H1 (cell line): Measurements from ENCODE around the gene CCDC12. TPM values are rescaled to one million over a fixed set of nuclear protein-coding genes. Genes with fewer than 3 reads are reported as not detected.
A peak's percentile ranks its signal among the peaks of the same experiment; 100 is the strongest.

Experiments
- CTCF ChIA-PET: fragments of 300-600 bp; sonication (Branson Sonifier 250); formaldehyde crosslinking; loops from one replicate; lab custom pipeline; 2021; ENCODE audit not compliant: partially characterized antibody; lab: Charles Lee
- POLR2A ChIA-PET: fragments of 300-600 bp; sonication (Branson Sonifier 250); formaldehyde crosslinking; loops from one replicate; lab custom pipeline; 2021; ENCODE audit warnings: inconsistent platforms; ENCODE audit not compliant: partially characterized antibody; lab: Charles Lee
- DNase-seq, 2 experiments: peaks; one replicate each; pipeline versions ENCODE4 v3.0.0 to v3.0.0-alpha.2; 2010 to 2022; ENCODE audit warnings: low spot score in 2 of 2, low read depth in 1 of 2, mixed read lengths in 1 of 2
- FAIRE-seq: peaks from 2 replicates; lab custom pipeline; 2011; peaks lifted over from hg19 to GRCh38; lab: Jason Lieb, UNC
- H2AFZ ChIP-seq: 2 replicates; pipeline ENCODE4 v1.8.1; 2012; ENCODE audit warnings: low read length, inconsistent platforms
- H2AK5ac ChIP-seq: 2 replicates; pipeline ENCODE4 v1.6.1; 2013; ENCODE audit warnings: low read depth, low read length
- H2BK120ac ChIP-seq: replicated peaks from 2 replicates; pipeline ENCODE3; 2013; ENCODE audit warnings: low read depth, low read length, inconsistent platforms
- H2BK12ac ChIP-seq: 2 replicates; pipeline ENCODE4 v1.6.1; 2013; ENCODE audit warnings: low read depth, low read length
- H2BK15ac ChIP-seq: 2 replicates; pipeline ENCODE4 v1.6.1; 2013; ENCODE audit warnings: low read length
- H2BK20ac ChIP-seq: 2 replicates; pipeline ENCODE4 v1.6.1; 2013; ENCODE audit warnings: low read length
- H2BK5ac ChIP-seq: 2 replicates; pipeline ENCODE4 v1.6.1; 2013; ENCODE audit warnings: low read depth, low read length
- H3K14ac ChIP-seq: 2 replicates; pipeline ENCODE4 v1.6.1; 2013; ENCODE audit warnings: inconsistent platforms; ENCODE audit not compliant: insufficient read length
- H3K18ac ChIP-seq: 2 replicates; pipeline ENCODE4 v1.6.1; 2013; ENCODE audit warnings: low read length; ENCODE audit errors: extremely low read depth
- H3K23ac ChIP-seq: 2 replicates; pipeline ENCODE4 v1.6.1; 2013; ENCODE audit warnings: inconsistent platforms; ENCODE audit not compliant: insufficient read length
- H3K23me2 ChIP-seq: 2 replicates; pipeline ENCODE4 v1.6.1; 2013; ENCODE audit warnings: low read depth, low read length
- H3K27ac ChIP-seq: 2 replicates; pipeline ENCODE4 v1.6.1; 2011; ENCODE audit warnings: low read depth, low read length, inconsistent platforms
- H3K27me3 ChIP-seq, 4 experiments: replicated peaks in 1 of 4; 1 replicate in 1 of 4; 2 replicates in 3 of 4; pipeline versions ENCODE4 v1.6.1 to v1.8.1; 2011 to 2013; ENCODE audit warnings: low read length in 3 of 4, mild to moderate bottlenecking in 3 of 4, inconsistent platforms in 2 of 4, mixed read lengths in 2 of 4, moderate library complexity in 1 of 4; ENCODE audit not compliant: control insufficient read depth in 3 of 4, insufficient read depth in 3 of 4; ENCODE audit errors: extremely low read depth in 1 of 4
- H3K36me3 ChIP-seq, 4 experiments: 2 replicates each; pipeline versions ENCODE4 v1.6.1 to v1.8.1; 2011 to 2013; ENCODE audit warnings: mild to moderate bottlenecking in 4 of 4, low read length in 3 of 4, moderate library complexity in 2 of 4, control low read depth in 1 of 4, inconsistent platforms in 1 of 4; ENCODE audit not compliant: insufficient read depth in 4 of 4, control insufficient read depth in 2 of 4
- H3K4ac ChIP-seq: replicated peaks from 2 replicates; pipeline ENCODE3; 2013; ENCODE audit warnings: low read length, low read depth, mixed read lengths, inconsistent platforms; ENCODE audit not compliant: insufficient read length
- H3K4me1 ChIP-seq, 4 experiments: replicated peaks in 1 of 4; 1 replicate in 1 of 4; 2 replicates in 3 of 4; pipeline versions ENCODE4 v1.6.1 to v1.8.1; 2011 to 2013; ENCODE audit warnings: low read length in 3 of 4, inconsistent platforms in 2 of 4, mixed read lengths in 1 of 4; ENCODE audit not compliant: insufficient read depth in 4 of 4, control insufficient read depth in 3 of 4
- H3K4me2 ChIP-seq, 2 experiments: 2 replicates each; pipeline versions ENCODE4 v1.6.1 to v1.8.1; 2011 to 2013; ENCODE audit warnings: low read depth in 2 of 2, low read length in 2 of 2, control low read depth in 1 of 2, inconsistent platforms in 1 of 2, mild to moderate bottlenecking in 1 of 2; ENCODE audit not compliant: insufficient read depth in 1 of 2
- H3K4me3 ChIP-seq, 4 experiments: fragments of 200-600, 300-600 bp in 1 of 4; sonication (generic), shearing (Covaris generic), sonication (Bioruptor Twin) in 1 of 4; 2 replicates each; pipeline versions ENCODE4 v1.5.1 to v1.8.1; 2011 to 2016; ENCODE audit warnings: low read length in 4 of 4, low read depth in 3 of 4, control low read depth in 2 of 4, inconsistent platforms in 2 of 4, mild to moderate bottlenecking in 2 of 4, mixed read lengths in 1 of 4, moderate library complexity in 1 of 4; ENCODE audit not compliant: insufficient read depth in 2 of 4; ENCODE audit errors: extremely low read depth in 1 of 4
- H3K56ac ChIP-seq: replicated peaks from 2 replicates; pipeline ENCODE3; 2013; ENCODE audit warnings: low read depth, mild to moderate bottlenecking, mixed read lengths, low read length, inconsistent platforms; ENCODE audit not compliant: insufficient read length
- H3K79me1 ChIP-seq: 2 replicates; pipeline ENCODE4 v1.6.1; 2013; ENCODE audit warnings: low read depth, low read length, control low read depth
- H3K79me2 ChIP-seq, 2 experiments: 2 replicates each; pipeline versions ENCODE4 v1.6.1 to v1.8.1; 2012 to 2013; ENCODE audit warnings: low read length in 2 of 2, mild to moderate bottlenecking in 2 of 2, inconsistent platforms in 1 of 2; ENCODE audit not compliant: insufficient read depth in 2 of 2, control insufficient read depth in 1 of 2
- H3K9ac ChIP-seq, 4 experiments: replicated peaks in 1 of 4; 1 replicate in 1 of 4; 2 replicates in 3 of 4; pipeline versions ENCODE4 v1.6.1 to v1.8.1; 2011 to 2013; ENCODE audit warnings: low read depth in 3 of 4, low read length in 3 of 4, control low read depth in 2 of 4, mild to moderate bottlenecking in 2 of 4, moderate library complexity in 2 of 4, inconsistent platforms in 1 of 4; ENCODE audit errors: extremely low read depth in 1 of 4
- H3K9me3 ChIP-seq, 2 experiments: 2 replicates each; pipeline versions ENCODE4 v1.6.1 to v1.8.1; 2012 to 2013; ENCODE audit warnings: mild to moderate bottlenecking in 2 of 2, moderate library complexity in 2 of 2, control low read depth in 1 of 2, inconsistent platforms in 1 of 2, low read depth in 1 of 2, low read length in 1 of 2, mixed read lengths in 1 of 2; ENCODE audit not compliant: insufficient read depth in 2 of 2
- H4K20me1 ChIP-seq, 2 experiments: replicated peaks in 1 of 2; 2 replicates each; pipeline versions ENCODE3 to v1.8.1; 2011 to 2013; ENCODE audit warnings: inconsistent platforms in 2 of 2, low read length in 2 of 2, mild to moderate bottlenecking in 1 of 2; ENCODE audit not compliant: insufficient read depth in 2 of 2, control insufficient read depth in 1 of 2
- H4K5ac ChIP-seq: 2 replicates; pipeline ENCODE4 v1.6.1; 2013; ENCODE audit warnings: low read length, low read depth, mixed read lengths, inconsistent platforms; ENCODE audit not compliant: insufficient read length
- H4K8ac ChIP-seq: 2 replicates; pipeline ENCODE4 v1.8.0; 2013; ENCODE audit warnings: mild to moderate bottlenecking, moderate library complexity, low read length, inconsistent platforms; ENCODE audit not compliant: insufficient read depth; ENCODE audit errors: extremely low read depth
- H4K91ac ChIP-seq: replicated peaks from 2 replicates; pipeline ENCODE3; 2013; ENCODE audit warnings: low read length, mixed read lengths, inconsistent platforms; ENCODE audit not compliant: insufficient read length
- ATF3 ChIP-seq: IDR thresholded peaks from 2 replicates; pipeline ENCODE4 v1.6.1; 2011; ENCODE audit warnings: low read depth, mild to moderate bottlenecking, low read length; ENCODE audit not compliant: insufficient read depth
- CHD2 ChIP-seq: IDR thresholded peaks from 2 replicates; pipeline ENCODE4 v1.6.1; 2012; ENCODE audit warnings: low read length, improper control_type of control experiment
- EZH2 ChIP-seq: fragments of 200-600 bp; sonication (generic); IDR thresholded peaks from 2 replicates; pipeline ENCODE4 v1.7.1; 2012; ENCODE audit warnings: low read depth, mild to moderate bottlenecking, moderate library complexity, low read length, inconsistent platforms; ENCODE audit not compliant: severe bottlenecking
- GABPA ChIP-seq: IDR thresholded peaks from 2 replicates; pipeline ENCODE4 v1.6.1; 2011; ENCODE audit warnings: mild to moderate bottlenecking, low read length, moderate library complexity, borderline replicate concordance; ENCODE audit not compliant: insufficient read depth
- HDAC2 ChIP-seq, 2 experiments: fragments of 300-600 bp in 1 of 2; sonication (generic) in 1 of 2; IDR thresholded peaks; 2 replicates each; pipeline ENCODE4 v1.6.1; 2011 to 2012; ENCODE audit warnings: low read depth in 2 of 2, low read length in 2 of 2, mild to moderate bottlenecking in 2 of 2, moderate library complexity in 2 of 2, borderline replicate concordance in 1 of 2, inconsistent platforms in 1 of 2
- KDM1A ChIP-seq: fragments of 200-600, 300-600 bp; sonication (generic); IDR thresholded peaks from 2 replicates; pipeline ENCODE4 v1.7.1; 2016; ENCODE audit warnings: mild to moderate bottlenecking, low read length, borderline replicate concordance
- WGBS, 2 experiments: shearing (Covaris generic) in 1 of 2; methylation state at CpG; one replicate each; pipeline versions ENCODE4 v1.1.6 to v1.1.7; 2013 to 2015; ENCODE audit warnings: low lambda C conversion rate in 2 of 2, mixed read lengths in 2 of 2, inconsistent platforms in 1 of 2, low coverage in 1 of 2, missing lambda C conversion rate in 1 of 2; ENCODE audit not compliant: insufficient replicate concordance in 2 of 2, insufficient coverage in 1 of 2, insufficient read length in 1 of 2; ENCODE audit errors: extremely low coverage in 1 of 2, missing lambda C conversion rate in 1 of 2; 5-methylcytosine and 5-hydroxymethylcytosine counted together
- polyA plus RNA-seq, 7 experiments: library from polyadenylated mRNA; depleted of rRNA in 3 of 7; stranded (reverse) in 5 of 7; unstranded in 2 of 7; fragments of >200 nt in 5 of 7; fragments of 200-250 nt in 2 of 7; gene quantifications; 1 replicate in 5 of 7; 2 replicates in 1 of 7; 4 replicates in 1 of 7; pipeline versions ENCODE4 v1.2.1 to v1.2.3, GENCODE V29; 2011 to 2013; ENCODE audit warnings: missing spikeins in 2 of 7, mixed read lengths in 2 of 7
- total RNA-seq: library from RNA; stranded (reverse); fragmentation: NEBNext Ultra II Directional; extraction: Animal tissue kit (Norgen Biotek cat#: 25700); gene quantifications from 2 replicates; pipeline ENCODE4 v1.2.1, GENCODE V29; 2021

CCDC12 gene
- total and polyA plus RNA-seq, 2 of the 8 experiments (the other 6 are each of a cell fraction or from before 2014, with no cell fraction given) = 29.5 to 41.3 TPM

GRCh38 chr3:46894256-46894655 lies 82.3 kb downstream of the CCDC12 start:
- Histone ChIP-seq H4K20me1 (peaks cover 0 to 7% of the 10 kb centered on the region in 2 experiments), H3K9ac (no peak overlapping the region), H4K91ac (no peak overlapping the region), H3K9me3 (no peaks in the 10 kb centered on the region), H2BK5ac (no peak overlapping the region), H3K27me3 (peaks cover 15 to 74% (median 58%) of the 10 kb centered on the region in 4 experiments), H4K8ac (no peak overlapping the region), H3K4me2 (no peak overlapping the region), H2BK120ac (no peak overlapping the region), H3K79me2 (no peaks in the 10 kb centered on the region), H3K4me1 (peaks cover 4 to 18% (median 13%) of the 10 kb centered on the region in 4 experiments), H2BK15ac (no peak overlapping the region), H3K27ac (no peak overlapping the region), H3K23ac (no peak overlapping the region), H3K14ac (no peak overlapping the region), H3K36me3 (no peaks in the 10 kb centered on the region), H3K79me1 (no peaks in the 10 kb centered on the region), H3K4ac (no peak overlapping the region), H2AK5ac (no peak overlapping the region), H4K5ac (no peak overlapping the region), H3K56ac (no peak overlapping the region), H2BK20ac (no peak overlapping the region), H2AFZ (no peak overlapping the region), H3K23me2 (peaks cover 10% of the 10 kb centered on the region; the same call in 1 of the 2 replicates), H2BK12ac (0 out of 2 replicates have a peak overlapping the region, but pooled peaks have one; percentile 27), H3K4me3 (no peak overlapping the region), H3K18ac (no peak overlapping the region; the same call in 1 of the 2 replicates)
- 81% methylated on average over 6 of the region's 6 CpGs; no CpG with 5 or more reads in 1 of the 2 experiments for WGBS, 2 experiments
- FAIRE-seq (no peak), DNase-seq (no peak)
- CTCF ChIA-PET = interaction anchor here (0.8 to 13.3 kb wide), 17 partner anchors 12 to 192 kb away, joined by 3 to 91 read pairs (median 11); partner anchors contain the start of genes MYL3, PRSS50, PTH1R and TMIE
- POLR2A ChIA-PET = interaction anchor here (1.1 to 1.2 kb wide), 2 partner anchors 12 to 29 kb away, joined by 3 read pairs; no protein-coding TSS in a partner anchor
- TF ChIP-seq EZH2 (no peak), GABPA (no peak), ATF3 (no peak), HDAC2 (IDR thresholded peaks at IDR 0.05; ENCODE audit: borderline replicate concordance in 1 of 2, low read depth in 2 of 2, low read length in 2 of 2) (no peak), KDM1A (no peak), CHD2 (no peak)
